GM21360 (cell line): Measurements from ENCODE around the gene PPP4R2.

ENCODE experiments used
- ATAC-seq: cut with Tn5 transposase; IDR thresholded peaks from one replicate; pipeline ENCODE4 v1.9.1; 2021; ENCODE audit warnings: mild to moderate bottlenecking, moderate library complexity; ENCODE audit not compliant: unreplicated experiment

Gene PPP4R2, protein sequence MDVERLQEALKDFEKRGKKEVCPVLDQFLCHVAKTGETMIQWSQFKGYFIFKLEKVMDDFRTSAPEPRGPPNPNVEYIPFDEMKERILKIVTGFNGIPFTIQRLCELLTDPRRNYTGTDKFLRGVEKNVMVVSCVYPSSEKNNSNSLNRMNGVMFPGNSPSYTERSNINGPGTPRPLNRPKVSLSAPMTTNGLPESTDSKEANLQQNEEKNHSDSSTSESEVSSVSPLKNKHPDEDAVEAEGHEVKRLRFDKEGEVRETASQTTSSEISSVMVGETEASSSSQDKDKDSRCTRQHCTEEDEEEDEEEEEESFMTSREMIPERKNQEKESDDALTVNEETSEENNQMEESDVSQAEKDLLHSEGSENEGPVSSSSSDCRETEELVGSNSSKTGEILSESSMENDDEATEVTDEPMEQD

DNA sequence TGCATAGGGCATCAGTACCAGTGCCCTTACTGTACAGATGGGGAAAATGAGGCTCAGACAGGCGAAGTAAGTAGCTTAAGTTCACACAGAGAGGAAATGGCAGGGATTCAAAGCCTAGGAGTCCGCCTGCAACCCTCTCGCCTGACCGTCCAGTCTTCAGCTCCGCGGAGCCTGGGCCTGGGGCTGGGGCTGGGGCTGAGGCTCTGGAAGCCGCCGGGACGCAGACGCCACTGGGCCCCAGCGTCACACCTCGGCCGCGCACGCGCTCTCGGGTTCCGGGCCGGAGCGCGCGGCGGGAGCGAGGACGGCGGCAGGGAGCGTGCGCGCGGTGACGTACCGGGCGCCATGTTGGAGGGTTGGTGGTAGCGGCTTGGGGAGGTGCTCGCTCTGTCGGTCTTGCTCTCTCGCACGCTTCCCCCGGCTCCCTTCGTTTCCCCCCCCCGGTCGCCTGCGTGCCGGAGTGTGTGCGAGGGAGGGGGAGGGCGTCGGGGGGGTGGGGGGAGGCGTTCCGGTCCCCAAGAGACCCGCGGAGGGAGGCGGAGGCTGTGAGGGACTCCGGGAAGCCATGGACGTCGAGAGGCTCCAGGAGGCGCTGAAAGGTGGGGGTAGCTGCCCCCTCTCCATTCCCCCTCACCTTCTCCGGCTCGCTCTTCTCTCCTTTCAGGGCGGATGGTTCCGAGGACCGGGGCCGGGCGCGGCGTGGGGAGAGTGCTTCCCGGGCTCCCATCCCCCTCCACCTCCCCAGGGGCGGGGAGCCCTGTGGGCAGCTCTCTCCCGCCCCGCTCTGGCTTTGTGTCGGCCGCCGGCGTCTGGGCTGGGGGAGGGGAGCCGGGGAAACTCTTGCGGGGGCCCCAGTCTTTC is at the start of gene PPP4R2:
PPP4R2 (plus strand) TSS at position 339 of the 861 bp plus-strand sequence; CDS start at position 566, 227 bp downstream.
- ATAC-seq: peak; percentile 90

DNA sequence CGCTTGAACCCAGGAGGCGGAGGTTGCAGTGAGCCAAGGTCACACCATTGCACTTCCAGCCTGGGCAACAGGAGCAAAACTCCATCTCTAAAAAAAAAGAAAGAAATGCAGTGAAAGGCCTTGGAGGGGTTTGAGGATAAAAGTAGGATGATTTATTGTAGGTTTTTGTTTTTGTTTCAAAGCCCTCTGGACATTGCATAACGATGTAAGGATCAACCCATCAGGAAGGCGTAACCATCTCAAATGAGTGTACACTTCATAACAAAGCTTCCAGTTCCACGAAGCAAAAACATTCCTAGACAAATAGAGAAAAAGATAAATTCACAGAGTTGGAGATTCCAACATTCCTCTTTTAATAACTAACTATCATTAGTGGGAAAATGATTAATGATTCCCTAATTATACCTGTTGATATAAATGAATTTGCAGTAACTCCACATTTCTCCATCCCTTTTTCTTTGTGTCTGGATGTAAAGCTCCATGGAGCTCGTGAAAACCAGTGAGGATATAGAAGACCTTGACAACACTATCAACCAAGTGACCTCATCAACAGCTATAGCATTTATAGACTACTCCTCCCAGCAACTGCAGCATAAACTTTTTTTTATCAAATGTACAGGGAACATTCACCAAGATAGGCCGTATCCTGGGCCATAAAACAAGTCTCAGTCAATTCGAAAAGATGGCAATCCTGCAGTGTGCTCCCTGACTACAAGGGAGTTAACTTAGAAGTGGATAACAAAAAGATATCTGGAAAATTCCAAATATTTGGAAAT is 48.7 kb upstream of the PPP4R2 start:
- ATAC-seq: no peak

DNA sequence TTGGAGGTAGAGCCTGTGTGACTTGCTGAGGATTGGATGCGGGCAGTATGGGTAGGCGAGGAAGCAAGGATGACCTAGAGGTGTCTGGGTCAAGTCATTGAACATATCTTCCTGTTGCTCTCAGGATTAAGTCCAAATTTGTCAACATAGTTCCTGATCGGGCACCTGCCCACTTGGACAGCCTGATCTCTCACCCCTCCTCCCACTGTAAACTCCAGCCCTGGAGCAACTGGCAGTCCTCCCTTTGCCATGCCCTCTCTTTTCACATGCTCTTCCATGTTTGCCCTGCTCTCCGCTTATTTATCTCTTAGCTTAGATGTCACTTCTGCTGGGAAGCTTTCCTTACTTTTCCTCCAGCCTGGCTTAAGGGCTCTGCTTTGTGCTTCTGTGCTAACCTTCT is 47.6 kb upstream of the PPP4R2 start:
- ATAC-seq: no peak

DNA sequence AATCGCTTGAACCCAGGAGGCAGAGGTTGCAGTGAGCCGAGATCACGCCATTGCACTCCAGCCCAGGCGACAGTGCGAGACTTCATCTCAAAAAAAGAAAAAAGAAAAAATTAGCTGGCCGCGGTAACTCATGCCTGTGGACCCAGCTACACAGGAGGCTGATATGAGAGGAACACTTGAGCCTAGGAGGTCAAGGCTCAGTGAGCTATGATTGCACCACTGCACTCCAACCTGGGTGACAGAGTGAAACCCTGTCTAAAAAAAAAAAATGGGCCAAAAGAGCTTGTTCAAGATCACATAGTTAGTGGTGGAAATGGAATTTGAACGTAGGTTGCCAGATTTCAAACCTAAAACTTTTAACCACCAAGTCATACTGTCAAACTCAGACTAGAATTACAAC is 46.2 kb upstream of the PPP4R2 start:
- ATAC-seq: peak; percentile 75

DNA sequence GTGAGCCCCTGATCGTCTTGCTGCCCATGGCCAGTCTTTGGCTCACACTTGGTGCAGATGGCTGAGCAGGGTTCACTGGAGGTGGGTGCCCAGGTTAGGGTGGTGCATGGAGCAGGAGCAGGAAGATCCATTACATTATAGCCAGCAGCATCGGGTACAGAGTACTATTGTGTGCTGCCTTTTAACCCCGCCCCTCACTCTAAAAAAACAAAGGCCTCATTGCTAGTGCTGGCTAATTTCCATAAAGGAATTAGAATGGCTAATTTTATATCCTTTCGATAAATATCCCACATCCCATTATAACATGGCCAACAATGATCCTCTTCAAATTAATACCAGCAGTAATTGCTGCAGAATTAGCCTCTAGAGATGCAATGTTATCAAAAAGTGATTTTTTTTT is 45.8 kb upstream of the PPP4R2 start:
- no peak for ATAC-seq

DNA sequence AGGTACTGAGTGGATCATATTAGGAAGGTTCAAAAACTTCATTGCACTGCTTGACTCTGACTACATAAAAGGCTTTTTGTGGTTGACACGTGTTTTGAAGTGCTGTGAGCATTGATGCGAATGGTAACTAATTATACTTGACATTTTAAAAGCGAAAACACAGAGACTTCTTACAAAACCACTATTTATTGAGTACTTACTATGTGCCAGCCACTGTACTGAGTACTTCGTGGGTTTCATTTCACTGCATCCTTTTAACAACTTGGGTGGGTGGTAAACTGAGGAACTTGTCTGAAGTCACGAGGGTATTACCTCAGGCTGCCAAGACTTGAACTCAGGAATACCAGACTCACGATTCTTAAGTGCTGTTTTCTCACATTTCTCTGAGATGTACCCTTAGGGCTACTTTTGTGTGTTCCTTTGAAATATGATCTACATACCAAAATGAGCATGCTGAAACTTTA is 45.3 kb upstream of the PPP4R2 start:
- ATAC-seq: peak; percentile 39

DNA sequence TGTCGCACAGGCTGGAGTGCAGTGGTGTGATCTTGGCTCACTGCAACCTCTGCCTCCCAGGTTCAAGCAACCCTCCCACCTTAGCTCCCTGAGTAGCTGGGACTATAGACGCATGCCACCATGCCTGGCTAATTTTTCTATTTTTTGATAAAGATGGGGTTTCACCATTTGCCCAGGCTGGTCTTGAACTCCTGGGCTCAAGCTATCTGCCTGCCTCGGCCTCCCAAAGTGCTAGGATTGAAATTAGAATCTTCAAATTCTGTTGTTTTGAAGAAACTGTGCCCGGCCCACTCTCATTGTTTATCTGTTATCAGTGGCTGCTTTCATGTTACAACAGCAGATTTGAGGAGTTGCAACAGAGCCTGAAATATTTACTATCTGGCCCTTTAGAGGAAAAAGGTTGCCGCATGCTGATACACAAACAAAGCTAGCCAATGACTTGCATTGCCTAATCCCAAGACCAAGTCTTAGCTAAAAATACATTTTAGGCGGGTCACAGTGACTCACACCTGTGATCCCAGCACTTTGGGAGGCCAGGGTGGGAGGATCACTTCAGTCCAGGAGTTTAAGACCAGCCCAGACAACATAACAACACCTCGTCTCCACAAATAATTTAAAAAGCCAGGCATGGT is 43.2 kb upstream of the PPP4R2 start:
- ATAC-seq: no peak

DNA sequence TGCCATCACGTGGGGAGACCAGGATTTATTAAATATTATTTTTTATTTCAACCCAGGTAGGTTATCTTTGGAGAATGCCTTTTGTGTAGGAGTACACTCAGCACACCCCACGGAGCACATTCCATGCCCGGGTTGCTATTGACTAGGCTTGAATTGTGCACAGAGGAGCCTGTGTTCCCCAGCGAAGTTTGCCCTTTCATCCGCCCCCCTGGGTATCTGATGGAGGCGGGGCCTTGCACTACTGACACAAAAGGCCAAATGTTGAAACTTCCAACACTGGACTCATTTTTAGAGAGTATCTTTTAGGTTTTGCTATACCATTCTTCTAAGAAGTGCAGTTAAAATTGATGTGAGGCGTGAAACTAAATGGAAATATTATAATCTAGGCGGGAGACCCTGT is 39.3 kb upstream of the PPP4R2 start:
- no peak for ATAC-seq

DNA sequence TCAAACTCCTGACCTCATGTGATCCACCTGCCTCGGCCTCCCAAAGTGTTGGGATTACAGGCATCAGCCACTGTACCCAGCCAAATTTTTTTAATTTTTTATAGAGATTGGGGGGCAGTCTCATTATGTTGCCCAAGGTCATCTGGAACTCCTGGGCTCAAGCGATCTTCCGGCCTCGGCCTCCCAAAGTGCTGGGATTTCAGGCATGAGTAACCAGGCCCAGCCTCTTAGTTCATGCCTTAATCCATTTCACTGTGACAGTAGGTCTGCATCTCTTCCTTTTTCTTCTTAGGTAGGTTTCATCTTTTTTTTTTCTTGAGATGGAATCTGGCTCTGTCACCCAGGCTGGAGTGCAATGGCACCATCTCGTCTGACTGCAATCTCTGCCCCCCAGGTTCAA is 37.3 kb upstream of the PPP4R2 start:
- ATAC-seq: no peak

DNA sequence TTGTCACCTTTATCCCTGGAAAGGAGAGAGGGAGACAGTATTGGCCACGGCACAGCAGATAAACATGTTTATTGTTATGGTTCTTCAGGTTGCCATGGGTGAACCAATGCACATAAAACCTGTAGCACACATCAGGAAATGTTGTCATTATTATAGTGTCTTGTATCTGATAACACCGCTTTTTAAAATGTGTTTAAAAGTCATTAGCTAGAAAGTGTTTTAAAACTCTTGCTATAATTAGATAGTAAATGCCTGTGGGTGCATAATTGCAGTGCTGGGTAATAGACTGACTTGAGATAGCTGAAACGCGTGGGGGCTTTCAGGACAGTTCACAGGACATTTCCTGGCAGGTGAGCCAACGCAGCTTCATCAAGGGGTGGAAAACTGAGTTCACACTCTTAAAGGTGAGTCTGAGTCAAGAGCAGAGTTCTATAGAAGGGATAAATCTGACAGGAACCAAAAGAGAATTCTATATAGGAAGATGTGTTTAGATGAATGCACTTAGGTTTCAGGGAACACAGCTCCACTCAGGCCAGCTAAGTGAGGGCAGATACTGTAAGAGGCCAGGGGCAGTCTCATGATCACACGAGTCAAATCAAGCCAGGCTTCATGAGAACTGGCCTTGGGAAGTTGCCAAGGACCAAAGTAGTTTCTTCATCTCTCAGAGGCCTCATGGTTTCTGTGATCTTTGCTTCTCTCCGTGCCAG is 35.6 kb upstream of the PPP4R2 start:
- ATAC-seq: no peak

DNA sequence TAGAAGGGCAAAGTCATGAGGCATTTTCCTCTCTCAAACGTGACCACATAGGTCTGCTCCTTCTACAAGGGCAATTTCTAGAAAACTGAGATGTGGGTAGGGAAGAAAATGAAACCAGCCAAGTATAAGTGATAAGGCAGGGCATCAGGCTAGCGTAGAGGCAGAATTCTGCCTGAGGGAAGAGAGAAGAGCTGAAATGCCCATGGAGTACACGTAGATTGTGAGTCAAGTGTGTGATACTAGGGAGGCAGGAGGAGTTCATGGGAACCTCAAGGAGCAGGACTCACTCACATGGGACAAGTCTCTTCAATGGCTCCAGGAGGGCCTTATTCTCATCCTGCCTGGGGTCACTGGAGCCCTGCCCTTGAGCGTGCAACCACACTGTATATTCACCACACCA is 34.9 kb upstream of the PPP4R2 start:
- ATAC-seq: no peak

DNA sequence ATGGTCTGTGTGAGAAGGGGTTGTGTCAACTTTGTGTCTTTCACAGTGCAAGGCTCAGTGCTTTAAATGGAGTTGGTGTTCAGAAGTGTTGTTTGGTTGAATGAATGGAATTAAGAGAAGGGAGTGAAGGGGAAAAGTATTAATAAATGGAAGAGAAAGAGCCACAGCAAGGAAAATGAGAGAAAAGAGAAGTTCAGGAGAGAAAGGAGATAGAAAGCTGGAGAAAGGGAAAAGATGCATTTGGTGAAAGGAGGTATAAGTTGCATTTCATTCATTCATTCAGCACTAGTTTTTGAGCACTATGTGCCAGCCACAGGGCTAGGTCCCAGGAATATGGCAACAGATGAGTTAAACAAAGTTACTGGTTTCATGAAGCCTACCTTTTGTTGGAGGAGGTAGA is 34.3 kb upstream of the PPP4R2 start:
- no peak for ATAC-seq

DNA sequence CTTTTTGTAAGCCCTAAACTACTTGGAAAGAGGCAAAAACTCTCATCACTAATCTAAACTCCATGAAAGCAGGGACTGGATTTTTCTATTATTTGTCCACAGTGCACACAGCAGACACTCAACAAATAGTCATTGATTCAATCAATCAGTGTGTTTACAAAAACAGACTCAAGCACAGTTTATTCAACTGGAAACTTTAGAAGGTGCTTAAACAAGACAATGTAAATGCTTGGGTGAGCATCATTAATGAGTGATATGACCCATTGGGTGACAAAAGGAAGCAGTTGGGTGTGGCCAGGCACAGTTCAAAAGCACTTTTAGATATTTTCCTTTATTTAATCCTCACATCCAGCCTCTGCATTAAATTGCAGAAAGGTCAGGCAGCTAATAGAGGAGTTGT is 32.0 kb upstream of the PPP4R2 start:
- no peak for ATAC-seq

DNA sequence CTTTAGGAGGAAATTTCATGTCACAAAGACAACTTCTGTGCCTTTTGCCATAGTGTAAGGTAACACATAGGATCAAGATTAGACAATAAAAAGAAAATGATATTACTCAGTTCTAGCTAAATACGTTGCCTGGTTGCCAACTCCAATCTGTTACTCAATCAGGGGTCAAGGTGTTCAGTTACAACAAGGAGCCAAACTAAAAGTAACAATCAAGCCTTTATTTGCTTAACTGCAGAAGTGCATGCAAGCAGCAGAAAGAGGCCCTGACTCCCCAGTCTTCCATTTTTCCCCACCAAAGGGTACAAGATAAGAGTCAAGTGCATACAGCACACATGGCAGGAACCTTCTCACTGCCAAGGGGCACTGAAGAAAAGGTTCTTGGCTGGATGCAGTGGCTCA is 28.3 kb upstream of the PPP4R2 start:
- ATAC-seq: no peak

DNA sequence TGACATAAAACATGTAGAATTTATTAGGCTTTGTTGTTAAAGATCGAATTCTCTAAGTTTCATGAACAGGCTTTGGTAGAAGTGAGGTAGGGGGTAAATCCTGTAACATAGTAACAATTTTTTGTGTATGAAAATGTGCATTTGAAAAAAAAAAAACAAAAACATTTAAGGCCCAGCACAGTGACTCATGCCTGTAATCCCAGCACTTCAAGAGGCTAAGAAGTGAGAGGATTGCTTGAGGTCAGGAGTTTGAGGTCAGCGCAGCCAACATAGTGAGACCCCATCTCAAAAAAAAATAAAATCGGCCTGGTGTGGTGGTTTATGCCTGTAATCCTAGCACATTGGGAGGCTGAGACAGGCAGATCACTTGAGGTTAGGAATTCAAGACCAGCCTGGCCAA is 26.8 kb upstream of the PPP4R2 start:
- no peak for ATAC-seq

DNA sequence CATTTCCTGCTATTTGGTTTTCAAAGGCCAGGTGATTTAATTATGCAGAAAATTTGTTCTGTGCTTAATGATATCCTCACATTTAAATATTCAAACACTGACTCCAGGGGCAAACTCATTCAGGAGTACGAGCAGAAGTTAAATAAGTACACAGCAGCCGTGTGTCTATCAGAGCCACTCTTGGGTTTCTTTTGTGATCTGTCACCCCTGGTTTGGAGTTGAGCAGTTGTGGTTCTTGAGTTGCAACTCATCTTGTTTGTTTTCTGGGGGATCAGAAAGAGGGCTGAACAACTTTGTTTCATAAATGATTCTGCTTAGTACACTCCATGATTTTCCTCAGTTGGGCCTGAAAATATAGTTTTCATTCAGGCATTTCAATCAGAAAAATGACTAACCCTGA is 25.7 kb upstream of the PPP4R2 start:
- no peak for ATAC-seq

DNA sequence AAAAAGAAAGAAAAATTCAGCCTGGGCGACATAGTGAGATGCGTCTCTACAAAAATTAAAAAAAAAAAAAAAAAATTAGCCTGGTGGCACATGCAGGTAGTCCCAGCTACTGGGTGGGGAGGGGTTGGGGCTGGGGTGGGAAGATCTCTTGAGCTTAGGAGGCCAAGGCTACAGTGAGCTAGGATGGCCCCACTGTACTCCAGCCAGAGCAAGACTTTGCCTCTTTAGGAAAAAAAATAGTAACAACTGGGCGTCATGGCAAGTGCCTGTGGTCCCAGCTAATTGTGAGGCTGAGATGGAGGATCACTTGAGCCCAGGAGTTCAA is 23.9 kb upstream of the PPP4R2 start:
- ATAC-seq: no peak

DNA sequence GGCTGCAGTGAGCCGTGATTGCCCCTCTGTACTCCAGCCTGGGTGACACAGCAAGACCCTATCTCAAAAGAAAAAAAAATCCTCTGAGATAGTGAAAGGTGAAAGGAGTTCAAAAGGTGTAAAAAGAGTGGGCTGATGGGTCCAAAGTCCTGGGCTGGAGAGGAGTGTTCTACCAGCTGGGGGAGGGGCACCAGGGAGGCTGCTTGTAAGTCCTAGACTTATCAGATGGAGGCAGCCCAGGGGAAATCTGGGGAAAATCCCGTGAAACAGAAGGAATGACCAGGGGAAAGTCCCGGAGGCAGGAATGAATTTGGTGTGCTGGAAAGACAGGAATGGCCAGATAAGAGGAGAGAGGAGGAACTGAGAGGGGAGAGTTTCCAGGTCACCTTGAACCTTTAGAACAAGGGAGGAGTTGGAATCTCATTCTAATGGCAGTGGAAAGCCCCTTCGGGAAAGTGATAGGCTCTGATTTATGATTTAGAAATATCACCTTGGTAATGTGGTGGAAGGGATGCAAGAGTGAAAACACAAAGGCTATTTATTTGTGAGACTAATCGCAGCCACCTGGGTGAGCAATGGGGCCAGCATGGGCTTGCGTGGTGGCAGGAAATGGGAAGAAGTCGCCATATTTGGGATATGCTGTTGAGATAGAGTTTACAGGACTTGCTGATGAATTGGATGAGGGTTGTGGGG is 23.4 kb upstream of the PPP4R2 start:
- ATAC-seq: no peak

DNA sequence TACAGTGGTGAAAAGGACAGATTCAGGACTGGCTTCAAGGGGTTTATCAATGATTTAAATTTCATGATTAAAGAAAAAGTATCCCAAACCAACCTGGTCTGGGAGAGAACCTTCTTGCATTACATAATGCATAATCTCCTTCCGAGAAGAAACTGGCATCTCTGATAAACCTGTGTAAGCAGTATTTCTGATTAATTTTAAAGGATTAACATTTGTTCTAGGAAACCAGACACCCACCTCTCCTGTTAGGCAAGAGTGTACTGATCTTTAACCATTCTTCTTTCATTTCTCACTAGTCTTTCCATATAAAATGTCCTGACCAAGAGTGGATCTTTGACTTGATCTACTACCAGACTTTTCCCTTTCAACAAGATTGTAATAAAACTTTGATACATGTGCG is 22.8 kb upstream of the PPP4R2 start:
- ATAC-seq: no peak

DNA sequence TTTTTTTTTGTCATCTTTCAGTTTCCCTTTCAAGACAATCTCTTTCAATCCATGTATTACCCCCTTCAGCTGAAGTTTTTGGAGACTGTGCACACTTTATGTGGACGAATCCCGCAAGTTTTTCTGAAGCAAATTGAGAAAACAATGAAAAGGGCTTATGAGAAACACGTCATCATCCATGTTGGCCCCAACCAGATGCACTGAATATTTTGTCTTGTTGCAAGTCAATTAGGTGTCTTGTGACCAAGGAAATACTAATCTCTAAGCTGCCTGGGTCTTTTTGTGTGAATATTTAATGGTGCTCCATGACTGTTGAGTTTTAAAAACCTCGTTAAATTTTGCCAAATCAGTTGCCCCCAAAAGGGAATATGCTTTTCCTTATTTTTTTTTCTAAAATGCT is 21.7 kb upstream of the PPP4R2 start:
- ATAC-seq: no peak
